Breast epithelium (tissue), 3 donors: ENCODE measurements around the gene DLG1.

Source experiments
- POLR2A ChIP-seq: fragments of 450-650 bp; IDR thresholded peaks from one replicate; pipeline ENCODE4 v1.6.1; 2016; ENCODE audit warnings: antibody characterized with exemption, mild to moderate bottlenecking, moderate library complexity
- POLR2AphosphoS5 ChIP-seq, 3 donors: sonication (generic); formaldehyde crosslinking; IDR thresholded peaks; one replicate each; pipeline ENCODE4 v1.6.1; 2017; ENCODE audit warnings: antibody characterized with exemption in 3 of 3

DNA sequence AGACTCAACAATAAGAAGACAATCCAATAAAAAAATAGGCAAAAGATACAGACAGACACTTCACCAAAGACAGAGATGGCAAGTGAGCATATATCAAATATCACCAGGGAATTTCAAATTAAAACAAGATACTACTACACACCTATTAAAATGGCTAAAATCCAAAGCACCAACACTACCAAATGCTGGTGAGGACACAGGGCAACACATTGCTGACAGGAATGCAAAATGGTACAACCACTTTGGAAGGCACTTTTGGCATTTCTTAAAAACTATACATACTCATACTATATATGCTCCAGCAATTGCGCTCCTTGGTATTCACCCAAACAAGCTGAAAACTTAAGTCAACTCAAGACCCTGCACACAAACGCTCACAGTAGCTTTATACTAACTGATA, 12.9 kb downstream of the DLG1 start:
- TF ChIP-seq POLR2A (no peak), POLR2AphosphoS5 (IDR thresholded peaks at IDR 0.05) (no peak)
